A204.1 (cell line): ENCODE results near the gene LGR6.
"Not testable (repeated sequence)": the region's sequence is repeated elsewhere in the genome, so short reads cannot be mapped to it uniquely, and the experiment has no call there.

Experiments
- FAIRE-seq: peaks from 2 replicates; lab custom pipeline; 2012; peaks lifted over from hg19 to GRCh38; lab: Jason Lieb, UNC

Gene LGR6

GRCh38 chr1:202193614-202194327, at the start of gene LGR6:
LGR6 (plus strand) TSS chr1:202193799; CDS start chr1:202193990, 191 bp downstream.
- FAIRE-seq = no peak

GRCh38 chr1:202144402-202145067, 49.1 kb upstream of the LGR6 start, which contains the start of gene ARL8A:
ARL8A (minus strand) TSS chr1:202144737; CDS start chr1:202144572, 165 bp downstream.
- no peak for FAIRE-seq

GRCh38 chr1:202145068-202145743, 48.4 kb upstream of the LGR6 start:
- no peak for FAIRE-seq

- FAIRE-seq = not testable (repeated sequence)
Observed at GRCh38 chr1:202145744-202146140, 47.9 kb upstream of the LGR6 start.

GRCh38 chr1:202146279-202146678, 47.3 kb upstream of the LGR6 start:
- FAIRE-seq = no peak

GRCh38 chr1:202146993-202147392, 46.6 kb upstream of the LGR6 start:
- no peak for FAIRE-seq

- FAIRE-seq = no peak
Observed at GRCh38 chr1:202148391-202148790, 45.2 kb upstream of the LGR6 start.

GRCh38 chr1:202149566-202149965, 44.0 kb upstream of the LGR6 start:
- FAIRE-seq = no peak

GRCh38 chr1:202150187-202150586, 43.4 kb upstream of the LGR6 start:
- FAIRE-seq = no peak

GRCh38 chr1:202150602-202151001, 43.0 kb upstream of the LGR6 start:
- no peak for FAIRE-seq

- FAIRE-seq = no peak
Observed at GRCh38 chr1:202151045-202151444, 42.6 kb upstream of the LGR6 start.

- no peak for FAIRE-seq
Observed at GRCh38 chr1:202152399-202152798, 41.2 kb upstream of the LGR6 start.

GRCh38 chr1:202153284-202153683, 40.3 kb upstream of the LGR6 start:
- FAIRE-seq = no peak

GRCh38 chr1:202154148-202154765, 39.3 kb upstream of the LGR6 start:
- FAIRE-seq = no peak

- FAIRE-seq = no peak
Observed at GRCh38 chr1:202154766-202155477, 38.7 kb upstream of the LGR6 start.

- FAIRE-seq = no peak
Observed at GRCh38 chr1:202155478-202156021, 38.0 kb upstream of the LGR6 start.

GRCh38 chr1:202156590-202156989, 37.0 kb upstream of the LGR6 start:
- FAIRE-seq = no peak

GRCh38 chr1:202157945-202158344, 35.7 kb upstream of the LGR6 start:
- FAIRE-seq = no peak

- FAIRE-seq = no peak
Observed at GRCh38 chr1:202158810-202159533, 34.6 kb upstream of the LGR6 start.

GRCh38 chr1:202159534-202160371, 33.8 kb upstream of the LGR6 start:
- no peak for FAIRE-seq
